ENCODE data around the gene DNMT3B. TPM values are rescaled to one million over a fixed set of nuclear protein-coding genes. Genes with fewer than 3 reads are reported as not detected.

Gene DNMT3B
- total and polyA plus RNA-seq, 4 experiments from 2014 or later, result 0.16 to 0.47 (median 0.38) TPM; not detected in 1

DNA sequence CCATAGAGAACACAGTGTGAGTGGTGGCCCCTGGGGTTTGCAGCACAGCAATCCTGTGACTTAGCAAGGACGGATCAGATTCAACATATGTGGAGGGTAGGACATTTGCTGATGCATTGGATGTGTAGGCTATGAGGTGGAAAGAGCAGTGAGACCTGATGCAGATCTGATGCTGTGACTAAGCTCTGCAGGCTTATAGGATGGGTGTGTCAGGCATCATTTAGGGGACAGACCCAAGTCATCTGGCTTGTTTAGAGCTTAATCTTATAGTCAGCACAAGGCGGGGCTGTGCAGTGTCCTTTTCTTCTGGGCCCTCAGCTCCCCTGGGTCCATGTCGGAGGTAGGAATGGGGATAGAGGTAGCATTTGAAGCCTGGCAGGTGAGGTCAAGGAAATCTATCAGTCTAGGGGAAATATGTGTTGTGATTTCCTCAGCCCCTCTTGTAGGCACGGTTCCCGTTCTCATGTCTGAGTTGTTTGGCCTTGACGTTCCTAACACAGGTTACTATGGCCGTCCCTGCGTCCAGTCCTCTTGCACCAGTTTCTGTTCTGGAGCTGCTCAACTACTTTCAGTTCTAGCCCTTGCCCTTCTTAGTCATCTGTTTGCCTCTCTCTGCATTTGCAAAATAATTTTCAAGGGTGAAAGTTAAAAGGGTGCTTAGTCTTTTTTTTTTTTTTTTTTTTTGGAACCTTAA lies 42.0 kb downstream of the DNMT3B start:
- Mint-ChIP-seq H3K9me3 (peaks cover 0 to 1% (median 0%) of the 10 kb centered on the region in 8 donors), H3K36me3 (no peaks in the 10 kb centered on the region), H3K4me3 (no peak overlapping the region), H3K27ac (no peak overlapping the region), H3K27me3 (no peaks in the 10 kb centered on the region), H3K4me1 (peaks cover 0 to 3% (median 0%) of the 10 kb centered on the region in 4 donors)
- no peak overlapping the region for H3K27ac ChIP-seq (ENCODE audit: low read depth, low read length)
- H3K36me3 ChIP-seq (ENCODE audit: insufficient read depth, low read length), result no peaks in the 10 kb centered on the region
- H3K27me3 ChIP-seq (ENCODE audit: insufficient read depth, low read length), result no peaks in the 10 kb centered on the region
- H3K4me1 ChIP-seq (ENCODE audit: insufficient read depth, low read length), result no peaks in the 10 kb centered on the region
- no peak for DNase-seq
- intact Hi-C loops (cut with micrococcal nuclease), result no loop called here
- ChIA-PET CTCF (ENCODE audit: partially characterized antibody) (interaction anchor here (1.0 kb wide), 1 partner anchor 15 kb away, joined by 6 read pairs; no protein-coding TSS in a partner anchor), POLR2A (ENCODE audit: partially characterized antibody) (no interaction called here)
- H3K9me3 ChIP-seq (ENCODE audit: control insufficient read depth in 1 of 2, low read length in 2 of 2), result no peaks in the 10 kb centered on the region
- H3K4me3 ChIP-seq (ENCODE audit: low read length in 2 of 2), result no peak overlapping the region

DNA sequence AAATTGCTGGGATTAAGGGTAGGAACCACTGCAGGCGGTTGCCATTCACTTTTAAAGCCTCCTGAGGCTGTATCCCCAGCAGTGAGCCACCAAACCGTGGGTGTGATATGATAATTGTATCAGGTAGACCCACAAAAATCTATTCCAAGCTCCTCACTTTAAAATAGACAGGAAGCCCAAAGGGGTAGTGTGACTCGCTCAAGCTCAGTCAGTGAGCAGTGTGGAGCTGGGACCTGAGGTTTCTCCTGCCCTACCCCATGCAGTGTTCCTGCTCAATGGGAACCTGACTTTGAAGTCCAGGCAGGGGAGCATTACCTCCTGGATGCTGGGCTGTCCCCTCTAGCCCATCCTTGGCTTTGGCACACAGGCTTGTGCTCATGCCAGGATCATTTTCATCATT lies 42.6 kb downstream of the DNMT3B start:
- Histone ChIP-seq H3K9me3 (ENCODE audit: control insufficient read depth in 1 of 2, low read length in 2 of 2) (no peaks in the 10 kb centered on the region), H3K4me3 (ENCODE audit: low read length in 2 of 2) (no peak overlapping the region), H3K27ac (ENCODE audit: low read depth, low read length) (no peak overlapping the region), H3K27me3 (ENCODE audit: insufficient read depth, low read length) (no peaks in the 10 kb centered on the region), H3K36me3 (ENCODE audit: insufficient read depth, low read length) (no peaks in the 10 kb centered on the region), H3K4me1 (ENCODE audit: insufficient read depth, low read length) (no peaks in the 10 kb centered on the region)
- CTCF ChIA-PET (ENCODE audit: partially characterized antibody), result interaction anchor here (1.4 kb wide), 2 partner anchors 12 to 15 kb away, joined by 3 to 6 read pairs; no protein-coding TSS in a partner anchor
- POLR2A ChIA-PET (ENCODE audit: partially characterized antibody), result interaction anchor here (1.2 kb wide), 1 partner anchor 15 kb away, joined by 3 read pairs; the partner anchor contains the start of gene MAPRE1
- no peaks in the 10 kb centered on the region for H3K36me3 Mint-ChIP-seq
- no peak overlapping the region for H3K27ac Mint-ChIP-seq
- no peak overlapping the region for H3K4me3 Mint-ChIP-seq
- H3K4me1 Mint-ChIP-seq, result peaks cover 0 to 3% (median 0%) of the 10 kb centered on the region in 4 donors
- H3K9me3 Mint-ChIP-seq, result peaks cover 0 to 1% (median 0%) of the 10 kb centered on the region in 8 donors
- DNase-seq, result no peak
- no peaks in the 10 kb centered on the region for H3K27me3 Mint-ChIP-seq
- intact Hi-C loops (cut with micrococcal nuclease), result no loop called here

DNA sequence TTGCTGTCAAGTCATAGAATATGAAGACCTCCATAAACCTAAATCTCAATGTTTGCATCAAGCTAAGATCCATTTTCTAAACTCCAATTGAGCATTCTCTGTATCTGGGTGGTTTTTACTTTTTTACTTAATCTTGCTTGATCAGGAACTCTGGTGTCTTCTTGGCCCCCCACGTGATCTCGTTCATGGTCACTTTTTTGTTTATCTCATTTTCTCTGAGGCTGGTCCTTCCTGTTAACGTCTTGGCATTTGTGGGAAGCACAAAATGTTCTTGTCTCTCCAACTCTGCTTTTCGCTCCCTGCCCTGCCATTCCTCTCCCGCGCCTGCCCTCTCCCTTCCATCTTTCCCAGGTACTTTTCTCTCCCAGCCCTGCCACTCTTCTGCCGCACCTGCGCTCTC lies 43.5 kb downstream of the DNMT3B start:
- ChIA-PET CTCF (ENCODE audit: partially characterized antibody) (interaction anchor here (1.4 kb wide), 2 partner anchors 13 to 16 kb away, joined by 3 to 6 read pairs; no protein-coding TSS in a partner anchor), POLR2A (ENCODE audit: partially characterized antibody) (interaction anchor here (1.2 kb wide), 1 partner anchor 14 kb away, joined by 3 read pairs; the partner anchor contains the start of gene MAPRE1)
- Histone ChIP-seq H3K4me1 (ENCODE audit: insufficient read depth, low read length) (no peaks in the 10 kb centered on the region), H3K4me3 (ENCODE audit: low read length in 2 of 2) (no peak overlapping the region), H3K27ac (ENCODE audit: low read depth, low read length) (no peak overlapping the region), H3K36me3 (ENCODE audit: insufficient read depth, low read length) (no peaks in the 10 kb centered on the region), H3K27me3 (ENCODE audit: insufficient read depth, low read length) (no peaks in the 10 kb centered on the region), H3K9me3 (ENCODE audit: control insufficient read depth in 1 of 2, low read length in 2 of 2) (no peaks in the 10 kb centered on the region)
- H3K27ac Mint-ChIP-seq, result no peak overlapping the region
- no peak for DNase-seq
- H3K4me3 Mint-ChIP-seq, result no peak overlapping the region
- no peaks in the 10 kb centered on the region for H3K36me3 Mint-ChIP-seq
- H3K4me1 Mint-ChIP-seq, result peaks cover 0 to 3% (median 0%) of the 10 kb centered on the region in 4 donors
- H3K27me3 Mint-ChIP-seq, result no peaks in the 10 kb centered on the region
- peaks cover 0 to 1% (median 0%) of the 10 kb centered on the region in 8 donors for H3K9me3 Mint-ChIP-seq
- intact Hi-C loops (cut with micrococcal nuclease), result no loop called here

DNA sequence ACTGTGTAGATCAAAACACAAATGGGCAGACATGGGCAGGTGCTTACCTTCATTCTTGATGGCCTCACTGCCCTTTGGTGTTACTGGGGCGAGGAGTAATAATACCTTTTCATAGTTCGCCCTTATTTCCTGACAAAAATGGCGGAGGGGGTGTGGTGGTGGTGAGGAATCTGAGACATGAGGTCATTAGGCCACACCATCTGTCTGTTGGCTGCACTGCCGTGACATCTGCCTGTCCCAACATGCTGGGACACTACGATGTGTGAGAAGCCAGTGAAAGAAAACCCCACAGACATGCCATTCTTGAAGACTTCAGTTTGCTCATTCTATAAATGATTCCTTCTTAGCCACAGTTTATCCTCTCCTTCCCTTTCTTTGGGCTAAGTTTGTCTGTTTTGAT lies 44.2 kb downstream of the DNMT3B start:
- Mint-ChIP-seq H3K36me3 (no peaks in the 10 kb centered on the region), H3K4me1 (peaks cover 0 to 3% (median 0%) of the 10 kb centered on the region in 4 donors), H3K4me3 (no peak overlapping the region), H3K27ac (no peak overlapping the region), H3K27me3 (no peaks in the 10 kb centered on the region), H3K9me3 (peaks cover 0 to 1% (median 0%) of the 10 kb centered on the region in 8 donors)
- H3K9me3 ChIP-seq (ENCODE audit: control insufficient read depth in 1 of 2, low read length in 2 of 2), result no peaks in the 10 kb centered on the region
- no peak overlapping the region for H3K27ac ChIP-seq (ENCODE audit: low read depth, low read length)
- H3K4me1 ChIP-seq (ENCODE audit: insufficient read depth, low read length), result no peaks in the 10 kb centered on the region
- H3K27me3 ChIP-seq (ENCODE audit: insufficient read depth, low read length), result no peaks in the 10 kb centered on the region
- intact Hi-C loops (cut with micrococcal nuclease), result no loop called here
- no peaks in the 10 kb centered on the region for H3K36me3 ChIP-seq (ENCODE audit: insufficient read depth, low read length)
- POLR2A ChIA-PET (ENCODE audit: partially characterized antibody), result interaction anchor here (1.2 kb wide), 1 partner anchor 13 kb away, joined by 3 read pairs; the partner anchor contains the start of gene MAPRE1
- H3K4me3 ChIP-seq (ENCODE audit: low read length in 2 of 2), result no peak overlapping the region
- CTCF ChIA-PET (ENCODE audit: partially characterized antibody), result no interaction called here
- no peak for DNase-seq

DNA sequence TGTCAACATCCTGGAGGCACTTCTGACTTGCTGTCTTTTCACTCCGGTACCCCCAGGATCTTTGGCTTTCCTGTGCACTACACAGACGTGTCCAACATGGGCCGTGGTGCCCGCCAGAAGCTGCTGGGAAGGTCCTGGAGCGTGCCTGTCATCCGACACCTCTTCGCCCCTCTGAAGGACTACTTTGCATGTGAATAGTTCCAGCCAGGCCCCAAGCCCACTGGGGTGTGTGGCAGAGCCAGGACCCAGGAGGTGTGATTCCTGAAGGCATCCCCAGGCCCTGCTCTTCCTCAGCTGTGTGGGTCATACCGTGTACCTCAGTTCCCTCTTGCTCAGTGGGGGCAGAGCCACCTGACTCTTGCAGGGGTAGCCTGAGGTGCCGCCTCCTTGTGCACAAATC lies 45.5 kb downstream of the DNMT3B start:
- Mint-ChIP-seq H3K27me3 (no peaks in the 10 kb centered on the region), H3K4me3 (no peak overlapping the region), H3K4me1 (peaks cover 0 to 3% (median 0%) of the 10 kb centered on the region in 4 donors), H3K9me3 (peaks cover 0 to 1% (median 0%) of the 10 kb centered on the region in 8 donors), H3K27ac (no peak overlapping the region), H3K36me3 (no peaks in the 10 kb centered on the region)
- Histone ChIP-seq H3K27me3 (ENCODE audit: insufficient read depth, low read length) (no peaks in the 10 kb centered on the region), H3K4me3 (ENCODE audit: low read length in 2 of 2) (no peak overlapping the region), H3K36me3 (ENCODE audit: insufficient read depth, low read length) (no peaks in the 10 kb centered on the region), H3K27ac (ENCODE audit: low read depth, low read length) (no peak overlapping the region), H3K9me3 (ENCODE audit: control insufficient read depth in 1 of 2, low read length in 2 of 2) (no peaks in the 10 kb centered on the region), H3K4me1 (ENCODE audit: insufficient read depth, low read length) (no peaks in the 10 kb centered on the region)
- CTCF ChIA-PET (ENCODE audit: partially characterized antibody), result no interaction called here
- no peak for DNase-seq
- POLR2A ChIA-PET (ENCODE audit: partially characterized antibody), result no interaction called here
- intact Hi-C loops (cut with micrococcal nuclease), result no loop called here

DNA sequence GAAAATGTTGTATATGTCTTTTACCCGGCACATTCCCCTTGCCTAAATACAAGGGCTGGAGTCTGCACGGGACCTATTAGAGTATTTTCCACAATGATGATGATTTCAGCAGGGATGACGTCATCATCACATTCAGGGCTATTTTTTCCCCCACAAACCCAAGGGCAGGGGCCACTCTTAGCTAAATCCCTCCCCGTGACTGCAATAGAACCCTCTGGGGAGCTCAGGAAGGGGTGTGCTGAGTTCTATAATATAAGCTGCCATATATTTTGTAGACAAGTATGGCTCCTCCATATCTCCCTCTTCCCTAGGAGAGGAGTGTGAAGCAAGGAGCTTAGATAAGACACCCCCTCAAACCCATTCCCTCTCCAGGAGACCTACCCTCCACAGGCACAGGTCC lies 46.3 kb downstream of the DNMT3B start:
- POLR2A ChIA-PET (ENCODE audit: partially characterized antibody), result no interaction called here
- intact Hi-C loops (cut with micrococcal nuclease), result no loop called here
- Mint-ChIP-seq H3K4me3 (no peak overlapping the region), H3K9me3 (peaks cover 0 to 1% (median 0%) of the 10 kb centered on the region in 8 donors), H3K27me3 (no peaks in the 10 kb centered on the region), H3K27ac (peak overlapping the region in 1 of 7 donors; percentile 68), H3K36me3 (no peaks in the 10 kb centered on the region), H3K4me1 (peaks cover 0 to 3% (median 0%) of the 10 kb centered on the region in 4 donors)
- H3K9me3 ChIP-seq (ENCODE audit: control insufficient read depth in 1 of 2, low read length in 2 of 2), result no peaks in the 10 kb centered on the region
- DNase-seq, result no peak
- no peaks in the 10 kb centered on the region for H3K27me3 ChIP-seq (ENCODE audit: insufficient read depth, low read length)
- no peak overlapping the region for H3K4me3 ChIP-seq (ENCODE audit: low read length in 2 of 2)
- no peak overlapping the region for H3K27ac ChIP-seq (ENCODE audit: low read depth, low read length)
- CTCF ChIA-PET (ENCODE audit: partially characterized antibody), result interaction anchor here (0.8 kb wide), 1 partner anchor 18 kb away, joined by 3 read pairs; no protein-coding TSS in a partner anchor
- H3K4me1 ChIP-seq (ENCODE audit: insufficient read depth, low read length), result no peaks in the 10 kb centered on the region
- no peaks in the 10 kb centered on the region for H3K36me3 ChIP-seq (ENCODE audit: insufficient read depth, low read length)

DNA sequence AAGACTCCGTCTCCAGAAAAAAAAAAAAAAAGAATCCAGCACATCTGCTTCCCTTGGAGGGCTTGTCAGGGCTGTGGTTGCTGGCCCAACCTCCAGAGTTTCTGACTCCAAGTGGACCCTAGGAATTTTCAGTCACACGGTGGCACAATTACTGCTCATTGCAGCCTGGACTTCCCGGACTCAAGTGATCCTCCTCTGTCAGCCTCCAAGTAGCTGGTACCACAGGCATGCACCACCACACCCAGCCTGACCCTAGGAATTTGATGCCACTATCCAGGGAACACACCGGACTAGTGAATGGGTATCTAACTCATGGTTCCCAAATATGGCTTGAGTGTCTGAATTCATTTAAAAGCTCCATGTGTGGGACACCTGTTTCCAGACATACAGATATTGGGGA lies 47.7 kb downstream of the DNMT3B start:
- Histone ChIP-seq H3K4me3 (ENCODE audit: low read length in 2 of 2) (no peak overlapping the region), H3K27me3 (ENCODE audit: insufficient read depth, low read length) (no peaks in the 10 kb centered on the region), H3K27ac (ENCODE audit: low read depth, low read length) (no peak overlapping the region), H3K4me1 (ENCODE audit: insufficient read depth, low read length) (no peaks in the 10 kb centered on the region), H3K36me3 (ENCODE audit: insufficient read depth, low read length) (no peaks in the 10 kb centered on the region), H3K9me3 (ENCODE audit: control insufficient read depth in 1 of 2, low read length in 2 of 2) (no peaks in the 10 kb centered on the region)
- Mint-ChIP-seq H3K9me3 (no peaks in the 10 kb centered on the region), H3K27me3 (no peaks in the 10 kb centered on the region), H3K36me3 (no peaks in the 10 kb centered on the region), H3K4me3 (no peak overlapping the region), H3K4me1 (no peaks in the 10 kb centered on the region), H3K27ac (no peak overlapping the region)
- ChIA-PET POLR2A (ENCODE audit: partially characterized antibody) (no interaction called here), CTCF (ENCODE audit: partially characterized antibody) (interaction anchor here (1.1 kb wide), 1 partner anchor 289 kb away, joined by 3 read pairs; no protein-coding TSS in a partner anchor)
- intact Hi-C loops (cut with micrococcal nuclease), result no loop called here
- DNase-seq, result no peak

All from CD4-positive, alpha-beta memory T cell (primary cell).